Keratinocyte (primary cell): ENCODE data around the gene C20orf144. TPM values are rescaled to one million over a fixed set of nuclear protein-coding genes. Genes with fewer than 3 reads are reported as not detected.

ENCODE experiments used
- DNase-seq: peaks from one replicate; pipeline ENCODE4 v3.0.0-alpha.2; 2011; ENCODE audit warnings: low read depth, missing footprints, low spot score
- FAIRE-seq: peaks from 2 replicates; lab custom pipeline; 2011; peaks lifted over from hg19 to GRCh38; lab: Jason Lieb, UNC
- H2AFZ ChIP-seq: 2 replicates; pipeline ENCODE4 v1.6.0; 2012; ENCODE audit warnings: low read length, control low read depth, inconsistent platforms; ENCODE audit not compliant: control insufficient read depth
- H3K27ac ChIP-seq: 2 replicates; pipeline ENCODE4 v1.5.1; 2011; ENCODE audit warnings: low read length; ENCODE audit not compliant: control insufficient read depth, insufficient read depth
- H3K27me3 ChIP-seq: 3 replicates; pipeline ENCODE4 v1.6.0; 2011; ENCODE audit warnings: low read length; ENCODE audit not compliant: control insufficient read depth, insufficient read depth; ENCODE audit errors: extremely low read depth
- H3K36me3 ChIP-seq, 2 experiments: 2 replicates in 1 of 2; 3 replicates in 1 of 2; pipeline ENCODE4 v1.5.1; 2011; ENCODE audit warnings: low read length in 2 of 2, mild to moderate bottlenecking in 1 of 2; ENCODE audit not compliant: control insufficient read depth in 2 of 2, insufficient read depth in 2 of 2; ENCODE audit errors: extremely low read depth in 1 of 2
- H3K4me1 ChIP-seq: 3 replicates; pipeline ENCODE4 v1.5.1; 2011; ENCODE audit warnings: low read length; ENCODE audit not compliant: control insufficient read depth, insufficient read depth; ENCODE audit errors: extremely low read depth
- H3K4me2 ChIP-seq: 3 replicates; pipeline ENCODE4 v1.6.0; 2011; ENCODE audit warnings: low read depth, low read length; ENCODE audit not compliant: control insufficient read depth, insufficient read depth; ENCODE audit errors: extremely low read depth
- H3K4me3 ChIP-seq, 3 experiments: fragments of 200-600 bp in 1 of 3; sonication (generic) in 1 of 3; 2 replicates in 2 of 3; 3 replicates in 1 of 3; pipeline ENCODE4 v1.5.1; 2011 to 2016; ENCODE audit warnings: low read length in 3 of 3, mild to moderate bottlenecking in 3 of 3, control low read depth in 2 of 3, inconsistent platforms in 1 of 3, low read depth in 1 of 3, mixed read lengths in 1 of 3, mixed run types in 1 of 3, moderate library complexity in 1 of 3; ENCODE audit not compliant: control insufficient read depth in 2 of 3, insufficient read depth in 2 of 3; ENCODE audit errors: extremely low read depth in 1 of 3
- H3K79me2 ChIP-seq: 2 replicates; pipeline ENCODE4 v1.6.0; 2012; ENCODE audit warnings: low read length; ENCODE audit not compliant: control insufficient read depth, insufficient read depth
- H3K9ac ChIP-seq: 3 replicates; pipeline ENCODE4 v1.6.0; 2011; ENCODE audit warnings: low read length; ENCODE audit not compliant: control insufficient read depth, insufficient read depth; ENCODE audit errors: extremely low read depth
- H3K9me1 ChIP-seq: 3 replicates; pipeline ENCODE4 v1.6.0; 2011; ENCODE audit warnings: low read length; ENCODE audit not compliant: control insufficient read depth, insufficient read depth; ENCODE audit errors: extremely low read depth
- H3K9me3 ChIP-seq: 2 replicates; pipeline ENCODE4 v1.5.1; 2012; ENCODE audit warnings: low read depth, low read length; ENCODE audit not compliant: control insufficient read depth
- H4K20me1 ChIP-seq: 3 replicates; pipeline ENCODE4 v1.6.0; 2011; ENCODE audit warnings: low read length; ENCODE audit not compliant: control insufficient read depth, insufficient read depth; ENCODE audit errors: extremely low read depth
- EZH2 ChIP-seq: IDR thresholded peaks from one replicate; pipeline ENCODE4 v1.6.1; 2012; ENCODE audit warnings: inconsistent platforms, mild to moderate bottlenecking, low read length, moderate library complexity
- dilution Hi-C: fragments of 300-500 bp; cut with MboI; formaldehyde crosslinking; loops from one replicate; pipeline ENCODE4 v1.7.0; 2020; ENCODE audit warnings: low sequenced_read_pairs; ENCODE audit not compliant: extremely low pct_ligation_motif_present
- polyA plus RNA-seq, 5 experiments: library from polyadenylated mRNA; depleted of rRNA in 3 of 5; stranded (reverse) in 3 of 5; stranded (forward) in 1 of 5; unstranded in 1 of 5; fragments of >200 nt; gene quantifications; 1 replicate in 1 of 5; 2 replicates in 3 of 5; 3 replicates in 1 of 5; pipeline versions ENCODE4 v1.2.1 to v1.2.3, GENCODE V29; 2011 to 2012; ENCODE audit warnings: missing spikeins in 2 of 5, low read depth in 1 of 5, low replicate concordance in 1 of 5
- TF ChIP-seq, protein P1 (sequence below), 3 experiments: IDR thresholded peaks in 1 of 3; conservative IDR thresholded peaks in 1 of 3; optimal IDR thresholded peaks in 1 of 3; 2 replicates in 2 of 3; 3 replicates in 1 of 3; pipeline versions ENCODE3 to v1.5.1; 2011; ENCODE audit warnings: low read length in 3 of 3, mild to moderate bottlenecking in 3 of 3, moderate library complexity in 2 of 3, control low read depth in 1 of 3, inconsistent platforms in 1 of 3; ENCODE audit not compliant: insufficient read depth in 2 of 3; ENCODE audit errors: extremely low read depth in 1 of 3

The C20orf144 gene
- polyA plus RNA-seq, 1 donor (not counting 4 experiments of a cell fraction or from before 2014, with no cell fraction given), result 0.03 TPM

- DNase-seq (no peak), FAIRE-seq (no peak)
- no peaks in the 10 kb centered on the region for H3K9me1 ChIP-seq
- H2AFZ ChIP-seq, result no peak overlapping the region
- H3K9me3 ChIP-seq, result no peaks in the 10 kb centered on the region
- H3K4me2 ChIP-seq, result no peak overlapping the region
- no peaks in the 10 kb centered on the region for H4K20me1 ChIP-seq
- H3K27me3 ChIP-seq, result no peaks in the 10 kb centered on the region
- H3K4me3 ChIP-seq, result no peak overlapping the region
- no peaks in the 10 kb centered on the region for H3K79me2 ChIP-seq
- no peaks in the 10 kb centered on the region for H3K36me3 ChIP-seq
- no peak overlapping the region for H3K27ac ChIP-seq
- peaks cover 9% of the 10 kb centered on the region for H3K4me1 ChIP-seq
- dilution Hi-C loops, result no loop called here
- H3K9ac ChIP-seq, result no peak overlapping the region
- TF ChIP-seq, protein P1, sequence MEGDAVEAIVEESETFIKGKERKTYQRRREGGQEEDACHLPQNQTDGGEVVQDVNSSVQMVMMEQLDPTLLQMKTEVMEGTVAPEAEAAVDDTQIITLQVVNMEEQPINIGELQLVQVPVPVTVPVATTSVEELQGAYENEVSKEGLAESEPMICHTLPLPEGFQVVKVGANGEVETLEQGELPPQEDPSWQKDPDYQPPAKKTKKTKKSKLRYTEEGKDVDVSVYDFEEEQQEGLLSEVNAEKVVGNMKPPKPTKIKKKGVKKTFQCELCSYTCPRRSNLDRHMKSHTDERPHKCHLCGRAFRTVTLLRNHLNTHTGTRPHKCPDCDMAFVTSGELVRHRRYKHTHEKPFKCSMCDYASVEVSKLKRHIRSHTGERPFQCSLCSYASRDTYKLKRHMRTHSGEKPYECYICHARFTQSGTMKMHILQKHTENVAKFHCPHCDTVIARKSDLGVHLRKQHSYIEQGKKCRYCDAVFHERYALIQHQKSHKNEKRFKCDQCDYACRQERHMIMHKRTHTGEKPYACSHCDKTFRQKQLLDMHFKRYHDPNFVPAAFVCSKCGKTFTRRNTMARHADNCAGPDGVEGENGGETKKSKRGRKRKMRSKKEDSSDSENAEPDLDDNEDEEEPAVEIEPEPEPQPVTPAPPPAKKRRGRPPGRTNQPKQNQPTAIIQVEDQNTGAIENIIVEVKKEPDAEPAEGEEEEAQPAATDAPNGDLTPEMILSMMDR (optimal IDR thresholded peaks at IDR 0.05 in 1 of 3, IDR thresholded peaks at IDR 0.05 in 1 of 3, conservative IDR thresholded peaks at IDR 0.05 in 1 of 3; ENCODE audit: extremely low read depth in 1 of 3, insufficient read depth in 2 of 3, low read length in 3 of 3), result no peak
- TF ChIP-seq EZH2, result no peak
Observed at GRCh38 chr20:33657704-33658095, 4.4 kb upstream of the C20orf144 start.

DNA sequence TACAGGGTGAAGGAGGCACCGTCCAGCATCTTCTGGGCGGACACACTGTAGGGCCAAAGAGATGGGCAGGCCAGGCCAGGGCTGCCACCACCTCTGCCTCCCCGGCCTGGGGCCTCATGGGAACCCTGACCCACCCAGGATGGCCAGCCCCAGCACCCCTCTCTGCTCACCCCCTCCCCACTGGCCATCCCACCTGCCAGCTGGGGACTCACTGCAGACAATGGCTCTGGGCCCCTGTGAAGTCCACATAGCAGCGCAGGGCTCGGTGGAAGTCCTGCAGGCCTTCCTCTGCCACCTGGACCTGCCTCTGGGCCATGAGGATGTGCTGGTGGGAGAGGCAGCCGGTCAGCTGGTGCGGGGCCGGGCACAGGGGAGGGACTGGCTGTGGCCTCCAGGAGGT, 3.6 kb upstream of the C20orf144 start:
- no peak overlapping the region for H3K4me2 ChIP-seq
- no peak for TF ChIP-seq EZH2
- TF ChIP-seq, protein P1 (optimal IDR thresholded peaks at IDR 0.05 in 1 of 3, IDR thresholded peaks at IDR 0.05 in 1 of 3, conservative IDR thresholded peaks at IDR 0.05 in 1 of 3; ENCODE audit: extremely low read depth in 1 of 3, insufficient read depth in 2 of 3, low read length in 3 of 3), result no peak
- no peaks in the 10 kb centered on the region for H3K9me1 ChIP-seq
- no peak for DNase-seq
- H3K9ac ChIP-seq, result no peak overlapping the region
- no peaks in the 10 kb centered on the region for H3K79me2 ChIP-seq
- H3K27me3 ChIP-seq, result no peaks in the 10 kb centered on the region
- H3K27ac ChIP-seq, result no peak overlapping the region
- no peak overlapping the region for H3K4me3 ChIP-seq
- peaks cover 9% of the 10 kb centered on the region for H3K4me1 ChIP-seq
- no peak for FAIRE-seq
- no peaks in the 10 kb centered on the region for H3K36me3 ChIP-seq
- no peak overlapping the region for H2AFZ ChIP-seq
- dilution Hi-C loops, result no loop called here
- H3K9me3 ChIP-seq, result no peaks in the 10 kb centered on the region
- no peaks in the 10 kb centered on the region for H4K20me1 ChIP-seq
